Nucleus accumbens (tissue), 56 donors: ENCODE measurements around the gene SIRT3.

ENCODE experiments used
- DNase-seq, 56 donors: peaks; one replicate each; lab custom pipeline; 2025; lab: John Stamatoyannopoulos, UW

SIRT3 gene

GRCh38 chr11:271319-271715 is 35.2 kb upstream of the SIRT3 start:
- no peak for DNase-seq

- DNase-seq, result no peak
Measured at GRCh38 chr11:270451-271318, 34.5 kb upstream of the SIRT3 start.

GRCh38 chr11:269146-269890 is 33.2 kb upstream of the SIRT3 start:
- no peak for DNase-seq

GRCh38 chr11:268716-269145 is 32.6 kb upstream of the SIRT3 start:
- peak in 8 of 56 donors; percentile 13 to 32 (median 22) for DNase-seq

GRCh38 chr11:267491-267994 is 31.4 kb upstream of the SIRT3 start:
- no peak for DNase-seq

GRCh38 chr11:266676-267439 is 30.7 kb upstream of the SIRT3 start:
- DNase-seq, result no peak

- no peak for DNase-seq
Measured at GRCh38 chr11:261624-262023, 25.5 kb upstream of the SIRT3 start.

GRCh38 chr11:259413-259812 is 23.3 kb upstream of the SIRT3 start:
- DNase-seq, result no peak

- DNase-seq, result no peak
Measured at GRCh38 chr11:257766-258493, 21.8 kb upstream of the SIRT3 start.

- DNase-seq, result no peak
Measured at GRCh38 chr11:256952-257737, 21.0 kb upstream of the SIRT3 start.

- no peak for DNase-seq
Measured at GRCh38 chr11:255816-256215, 19.7 kb upstream of the SIRT3 start.

GRCh38 chr11:255176-255575 is 19.0 kb upstream of the SIRT3 start:
- DNase-seq, result no peak

GRCh38 chr11:253886-254270 is 17.7 kb upstream of the SIRT3 start:
- no peak for DNase-seq

- no peak for DNase-seq
Measured at GRCh38 chr11:253160-253885, 17.2 kb upstream of the SIRT3 start.

- no peak for DNase-seq
Measured at GRCh38 chr11:252666-253065, 16.5 kb upstream of the SIRT3 start.

GRCh38 chr11:251550-251949 is 15.4 kb upstream of the SIRT3 start:
- no peak for DNase-seq

GRCh38 chr11:250740-251299 is 14.7 kb upstream of the SIRT3 start:
- peak in 14 of 56 donors; percentile 5 to 60 (median 22) for DNase-seq

- DNase-seq, result no peak
Measured at GRCh38 chr11:250274-250673, 14.1 kb upstream of the SIRT3 start.
